SW480 (cell line): ENCODE measurements around the gene POLN.

Experiments used
- DNase-seq: peaks from one replicate; pipeline ENCODE4 v3.0.0-alpha.2; 2016; ENCODE audit warnings: low spot score

The POLN gene

GRCh38 chr4:2069986-2070385 lies 171.9 kb downstream of the POLN start:
- no peak for DNase-seq

- DNase-seq, result no peak
Observed at GRCh38 chr4:2069161-2069971, 172.6 kb downstream of the POLN start.

- DNase-seq, result no peak
Observed at GRCh38 chr4:2068566-2068965, 173.4 kb downstream of the POLN start.

- DNase-seq, result no peak
Observed at GRCh38 chr4:2068198-2068470, 173.8 kb downstream of the POLN start.

GRCh38 chr4:2067446-2068197 lies 174.3 kb downstream of the POLN start:
- DNase-seq, result no peak

- no peak for DNase-seq
Observed at GRCh38 chr4:2066571-2067445, 175.1 kb downstream of the POLN start.

GRCh38 chr4:2066011-2066551 lies 175.8 kb downstream of the POLN start:
- DNase-seq, result no peak

GRCh38 chr4:2065106-2065930 lies 176.6 kb downstream of the POLN start:
- no peak for DNase-seq

GRCh38 chr4:2064276-2064991 lies 177.5 kb downstream of the POLN start:
- peak; percentile 50 for DNase-seq

GRCh38 chr4:2063557-2064275 lies 178.2 kb downstream of the POLN start:
- DNase-seq, result no peak

GRCh38 chr4:2062808-2063524 lies 179.0 kb downstream of the POLN start:
- DNase-seq, result no peak

- no peak for DNase-seq
Observed at GRCh38 chr4:2062168-2062807, 179.6 kb downstream of the POLN start.

- no peak for DNase-seq
Observed at GRCh38 chr4:2061186-2062131, 180.5 kb downstream of the POLN start.

- DNase-seq, result no peak
Observed at GRCh38 chr4:2060611-2061185, 181.2 kb downstream of the POLN start.

- no peak for DNase-seq
Observed at GRCh38 chr4:2059726-2060602, 182.0 kb downstream of the POLN start.

GRCh38 chr4:2059046-2059725 lies 182.7 kb downstream of the POLN start, which contains the start of gene NAT8L:
NAT8L (plus strand) TSS chr4:2059327; CDS start chr4:2059512, 185 bp downstream.
- peak; percentile 32 for DNase-seq
